Measurements from ENCODE around the gene DENND1A. TPM values are rescaled to one million over a fixed set of nuclear protein-coding genes. Genes with fewer than 3 reads are reported as not detected.

The DENND1A gene
- total and polyA plus RNA-seq, 2 donors from 2014 or later: 16.3 to 19.6 TPM

DNA sequence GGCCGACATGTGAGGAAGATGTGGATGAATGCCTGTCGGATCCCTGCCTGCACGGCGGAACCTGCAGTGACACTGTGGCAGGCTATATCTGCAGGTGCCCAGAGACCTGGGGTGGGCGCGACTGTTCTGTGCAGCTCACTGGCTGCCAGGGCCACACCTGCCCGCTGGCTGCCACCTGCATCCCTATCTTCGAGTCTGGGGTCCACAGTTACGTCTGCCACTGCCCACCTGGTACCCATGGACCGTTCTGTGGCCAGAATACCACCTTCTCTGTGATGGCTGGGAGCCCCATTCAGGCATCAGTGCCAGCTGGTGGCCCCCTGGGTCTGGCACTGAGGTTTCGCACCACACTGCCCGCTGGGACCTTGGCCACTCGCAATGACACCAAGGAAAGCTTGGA lies 559.8 kb downstream of the DENND1A start:
- no peaks in the 10 kb centered on the region for H3K36me3 ChIP-seq (ENCODE audit: control insufficient read depth in 2 of 3, insufficient read depth in 3 of 3, low read length in 3 of 3)
- TF ChIP-seq, protein P1, sequence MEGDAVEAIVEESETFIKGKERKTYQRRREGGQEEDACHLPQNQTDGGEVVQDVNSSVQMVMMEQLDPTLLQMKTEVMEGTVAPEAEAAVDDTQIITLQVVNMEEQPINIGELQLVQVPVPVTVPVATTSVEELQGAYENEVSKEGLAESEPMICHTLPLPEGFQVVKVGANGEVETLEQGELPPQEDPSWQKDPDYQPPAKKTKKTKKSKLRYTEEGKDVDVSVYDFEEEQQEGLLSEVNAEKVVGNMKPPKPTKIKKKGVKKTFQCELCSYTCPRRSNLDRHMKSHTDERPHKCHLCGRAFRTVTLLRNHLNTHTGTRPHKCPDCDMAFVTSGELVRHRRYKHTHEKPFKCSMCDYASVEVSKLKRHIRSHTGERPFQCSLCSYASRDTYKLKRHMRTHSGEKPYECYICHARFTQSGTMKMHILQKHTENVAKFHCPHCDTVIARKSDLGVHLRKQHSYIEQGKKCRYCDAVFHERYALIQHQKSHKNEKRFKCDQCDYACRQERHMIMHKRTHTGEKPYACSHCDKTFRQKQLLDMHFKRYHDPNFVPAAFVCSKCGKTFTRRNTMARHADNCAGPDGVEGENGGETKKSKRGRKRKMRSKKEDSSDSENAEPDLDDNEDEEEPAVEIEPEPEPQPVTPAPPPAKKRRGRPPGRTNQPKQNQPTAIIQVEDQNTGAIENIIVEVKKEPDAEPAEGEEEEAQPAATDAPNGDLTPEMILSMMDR (IDR thresholded peaks at IDR 0.05; ENCODE audit: borderline replicate concordance, extremely low read depth, insufficient read depth): no peak
- DNase-seq (peak in 1 of 5 donors; percentile 41), FAIRE-seq (no peak)
- H3K27ac ChIP-seq (ENCODE audit: low read depth in 2 of 2, low read length in 2 of 2): no peak overlapping the region
- no peak overlapping the region for H3K9ac ChIP-seq (ENCODE audit: low read length in 3 of 3)
- intact Hi-C loops (cut with DNase I): no loop called here
- no peaks in the 10 kb centered on the region for H3K9me3 ChIP-seq (ENCODE audit: control insufficient read depth in 2 of 3, insufficient read depth in 1 of 3, low read length in 3 of 3)
- no peaks in the 10 kb centered on the region for H3K27me3 ChIP-seq (ENCODE audit: control insufficient read depth, insufficient read depth, low read length)
- H3K4me3 ChIP-seq (ENCODE audit: low read length in 3 of 3): no peak overlapping the region
- no peaks in the 10 kb centered on the region for H3K4me1 ChIP-seq (ENCODE audit: control insufficient read depth in 2 of 3, insufficient read depth in 2 of 3, low read depth in 1 of 3, low read length in 3 of 3)

DNA sequence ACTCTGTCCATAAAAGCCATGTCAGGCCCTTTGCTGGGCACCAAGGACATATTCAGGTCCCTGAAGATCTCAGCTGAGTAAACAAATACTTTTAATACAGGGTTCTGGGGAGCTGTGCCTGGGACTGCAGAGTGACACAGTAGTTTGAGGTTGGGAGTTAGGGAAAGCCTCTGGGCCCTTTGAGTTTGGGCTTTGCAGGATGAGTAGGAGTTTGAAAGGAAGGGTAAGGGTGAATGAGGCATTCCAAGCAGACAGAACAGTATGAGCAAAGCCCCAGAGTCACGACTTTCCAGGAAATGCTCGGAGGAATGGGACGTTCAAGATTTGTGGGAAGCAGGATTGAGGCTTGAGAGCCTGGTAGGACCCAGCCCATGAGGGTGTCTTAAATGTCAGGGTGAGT lies 560.6 kb downstream of the DENND1A start:
- Histone ChIP-seq H3K9me3 (ENCODE audit: control insufficient read depth in 2 of 3, insufficient read depth in 1 of 3, low read length in 3 of 3) (no peaks in the 10 kb centered on the region), H3K27ac (ENCODE audit: low read depth in 2 of 2, low read length in 2 of 2) (no peak overlapping the region), H3K36me3 (ENCODE audit: control insufficient read depth in 2 of 3, insufficient read depth in 3 of 3, low read length in 3 of 3) (no peaks in the 10 kb centered on the region), H3K4me1 (ENCODE audit: control insufficient read depth in 2 of 3, insufficient read depth in 2 of 3, low read depth in 1 of 3, low read length in 3 of 3) (no peaks in the 10 kb centered on the region), H3K27me3 (ENCODE audit: control insufficient read depth, insufficient read depth, low read length) (no peaks in the 10 kb centered on the region), H3K4me3 (ENCODE audit: low read length in 3 of 3) (no peak overlapping the region), H3K9ac (ENCODE audit: low read length in 3 of 3) (no peak overlapping the region)
- no peak for DNase-seq
- TF ChIP-seq, protein P1 (IDR thresholded peaks at IDR 0.05; ENCODE audit: borderline replicate concordance, extremely low read depth, insufficient read depth): no peak
- intact Hi-C loops (cut with DNase I): no loop called here
- FAIRE-seq: no peak

DNA sequence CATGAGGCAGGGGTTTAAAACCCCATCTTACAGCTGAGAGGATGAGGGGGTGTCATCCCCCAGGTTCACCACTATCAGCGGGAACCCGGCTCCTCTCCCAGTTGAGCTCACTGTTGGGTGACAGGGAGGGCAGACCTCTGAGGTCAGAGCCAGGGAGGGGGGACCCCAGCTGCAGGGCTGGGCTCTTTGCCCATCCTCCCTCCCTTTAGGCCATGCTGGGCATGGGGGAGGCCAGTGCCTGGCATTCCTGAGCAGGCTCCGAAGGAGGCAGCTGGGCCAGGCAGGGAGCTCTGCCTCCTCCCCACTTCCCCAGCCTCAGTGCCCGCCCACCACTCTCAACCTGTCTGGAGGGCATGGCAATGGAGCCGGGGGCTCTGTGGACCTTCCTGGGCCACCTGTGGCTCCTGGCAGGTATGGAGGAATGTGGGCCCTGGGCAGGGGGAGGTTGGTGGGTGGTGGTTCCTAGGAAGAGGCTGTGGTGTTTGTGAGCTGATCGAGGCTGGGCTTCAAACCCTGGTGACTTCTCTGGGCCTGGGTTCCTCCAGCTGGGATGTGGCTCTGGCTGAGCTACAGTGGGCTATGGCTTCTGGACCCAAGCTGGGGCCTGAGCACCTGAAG lies 561.3 kb downstream of the DENND1A start:
- no peak overlapping the region for H3K4me3 ChIP-seq (ENCODE audit: low read length in 3 of 3)
- no peaks in the 10 kb centered on the region for H3K9me3 ChIP-seq (ENCODE audit: control insufficient read depth in 2 of 3, insufficient read depth in 1 of 3, low read length in 3 of 3)
- DNase-seq (peak in 2 of 5 donors; percentile 63 to 65), FAIRE-seq (no peak)
- no peaks in the 10 kb centered on the region for H3K36me3 ChIP-seq (ENCODE audit: control insufficient read depth in 2 of 3, insufficient read depth in 3 of 3, low read length in 3 of 3)
- no peak overlapping the region for H3K27ac ChIP-seq (ENCODE audit: low read depth in 2 of 2, low read length in 2 of 2)
- no peak overlapping the region for H3K9ac ChIP-seq (ENCODE audit: low read length in 3 of 3)
- H3K27me3 ChIP-seq (ENCODE audit: control insufficient read depth, insufficient read depth, low read length): no peaks in the 10 kb centered on the region
- no peaks in the 10 kb centered on the region for H3K4me1 ChIP-seq (ENCODE audit: control insufficient read depth in 2 of 3, insufficient read depth in 2 of 3, low read depth in 1 of 3, low read length in 3 of 3)
- TF ChIP-seq, protein P1 (IDR thresholded peaks at IDR 0.05; ENCODE audit: borderline replicate concordance, extremely low read depth, insufficient read depth): no peak
- intact Hi-C loops (cut with DNase I): no loop called here

DNA sequence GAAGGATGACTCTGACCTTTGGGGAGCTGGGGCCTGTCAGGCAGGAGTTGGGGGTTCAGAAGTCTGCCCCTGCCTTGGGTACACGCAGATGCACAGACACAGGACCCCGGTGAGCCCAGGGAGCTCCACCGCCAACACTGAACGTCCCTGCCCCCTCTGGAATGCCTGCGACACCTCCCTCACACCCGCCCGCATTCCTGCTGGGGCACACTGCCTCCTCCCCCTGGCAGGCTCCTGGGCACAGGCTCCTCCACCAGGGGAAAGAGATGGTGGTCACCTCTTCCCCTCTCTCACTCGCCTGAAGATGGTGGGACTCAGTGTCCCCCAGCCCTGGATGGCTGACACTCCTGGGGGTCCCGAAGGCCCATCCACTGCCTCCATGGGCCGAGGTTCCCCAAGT lies 561.9 kb downstream of the DENND1A start:
- H3K9ac ChIP-seq (ENCODE audit: low read length in 3 of 3): no peak overlapping the region
- intact Hi-C loops (cut with DNase I): no loop called here
- TF ChIP-seq, protein P1 (IDR thresholded peaks at IDR 0.05; ENCODE audit: borderline replicate concordance, extremely low read depth, insufficient read depth): no peak
- DNase-seq (peak; percentile 55 to 88 (median 74)), FAIRE-seq (no peak)
- no peaks in the 10 kb centered on the region for H3K4me1 ChIP-seq (ENCODE audit: control insufficient read depth in 2 of 3, insufficient read depth in 2 of 3, low read depth in 1 of 3, low read length in 3 of 3)
- no peaks in the 10 kb centered on the region for H3K27me3 ChIP-seq (ENCODE audit: control insufficient read depth, insufficient read depth, low read length)
- H3K27ac ChIP-seq (ENCODE audit: low read depth in 2 of 2, low read length in 2 of 2): no peak overlapping the region
- no peak overlapping the region for H3K4me3 ChIP-seq (ENCODE audit: low read length in 3 of 3)
- H3K9me3 ChIP-seq (ENCODE audit: control insufficient read depth in 2 of 3, insufficient read depth in 1 of 3, low read length in 3 of 3): no peaks in the 10 kb centered on the region
- no peaks in the 10 kb centered on the region for H3K36me3 ChIP-seq (ENCODE audit: control insufficient read depth in 2 of 3, insufficient read depth in 3 of 3, low read length in 3 of 3)

Measured in kidney (tissue), 14 donors.